Measurements from ENCODE around the gene ITPRID1.

ITPRID1 gene

GRCh38 chr7:31603046-31603445 is 89.2 kb downstream of the ITPRID1 start (continued):
- TF ChIP-seq, protein P1, sequence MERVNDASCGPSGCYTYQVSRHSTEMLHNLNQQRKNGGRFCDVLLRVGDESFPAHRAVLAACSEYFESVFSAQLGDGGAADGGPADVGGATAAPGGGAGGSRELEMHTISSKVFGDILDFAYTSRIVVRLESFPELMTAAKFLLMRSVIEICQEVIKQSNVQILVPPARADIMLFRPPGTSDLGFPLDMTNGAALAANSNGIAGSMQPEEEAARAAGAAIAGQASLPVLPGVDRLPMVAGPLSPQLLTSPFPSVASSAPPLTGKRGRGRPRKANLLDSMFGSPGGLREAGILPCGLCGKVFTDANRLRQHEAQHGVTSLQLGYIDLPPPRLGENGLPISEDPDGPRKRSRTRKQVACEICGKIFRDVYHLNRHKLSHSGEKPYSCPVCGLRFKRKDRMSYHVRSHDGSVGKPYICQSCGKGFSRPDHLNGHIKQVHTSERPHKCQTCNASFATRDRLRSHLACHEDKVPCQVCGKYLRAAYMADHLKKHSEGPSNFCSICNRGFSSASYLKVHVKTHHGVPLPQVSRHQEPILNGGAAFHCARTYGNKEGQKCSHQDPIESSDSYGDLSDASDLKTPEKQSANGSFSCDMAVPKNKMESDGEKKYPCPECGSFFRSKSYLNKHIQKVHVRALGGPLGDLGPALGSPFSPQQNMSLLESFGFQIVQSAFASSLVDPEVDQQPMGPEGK (CRISPR knock-in tag; IDR thresholded peaks at IDR 0.05; ENCODE audit: borderline replicate concordance): no peak
- no peak for TF ChIP-seq ESRRG (CRISPR knock-in tag; IDR thresholded peaks at IDR 0.05)

DNA sequence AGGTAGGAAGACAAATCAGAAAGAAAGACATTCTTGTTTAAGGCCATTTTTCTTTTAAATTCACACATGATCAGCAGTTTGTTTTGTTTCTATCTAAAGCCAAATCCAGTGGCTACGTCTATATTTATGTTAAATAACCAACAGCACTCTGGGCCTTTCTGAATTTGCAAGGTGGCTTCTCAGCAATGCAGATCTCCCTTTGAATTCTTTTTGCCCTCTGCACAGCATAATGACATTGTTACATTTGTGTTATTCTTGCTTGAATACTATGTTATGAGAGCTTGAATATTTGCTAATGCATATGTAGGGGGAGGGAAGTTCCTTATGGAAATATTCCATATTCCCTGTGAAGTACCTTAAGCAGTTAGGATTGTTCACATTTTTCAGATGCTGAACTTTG is 99.7 kb downstream of the ITPRID1 start:
- no peak for ATAC-seq
- TF ChIP-seq RARB (CRISPR knock-in tag; IDR thresholded peaks at IDR 0.05): no peak
- no peak for TF ChIP-seq ZNF8 (CRISPR knock-in tag; IDR thresholded peaks at IDR 0.05)

DNA sequence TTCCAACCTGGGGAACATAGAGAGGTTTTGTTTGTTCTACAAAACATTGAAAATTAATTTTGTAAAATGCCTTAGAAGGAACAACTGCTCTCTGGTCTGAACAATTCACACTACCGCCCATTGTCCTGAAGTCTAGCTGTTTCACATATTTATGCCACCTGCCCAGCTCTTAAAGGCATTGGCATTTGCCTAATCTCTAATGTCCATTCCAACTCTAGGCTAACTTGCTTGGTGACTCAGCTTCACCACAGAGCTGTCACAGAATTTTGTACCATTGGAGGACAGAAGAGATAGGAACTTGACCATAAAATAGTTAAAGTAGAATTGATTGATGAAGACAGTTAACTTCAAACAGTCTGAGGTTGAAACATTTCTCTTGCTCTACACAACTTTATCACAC is 119.6 kb downstream of the ITPRID1 start:
- ATAC-seq: peak; percentile 34; the same call in 1 of the 3 replicates

GRCh38 chr7:31633894-31634494 is 120.1 kb downstream of the ITPRID1 start:
- ATAC-seq: peak; percentile 98
- no peak for TF ChIP-seq ZNF565 (CRISPR knock-in tag; conservative IDR thresholded peaks at IDR 0.05; ENCODE audit: low read depth)
- no peak for TF ChIP-seq ISL1 (CRISPR knock-in tag; IDR thresholded peaks at IDR 0.05)
- TF ChIP-seq ZC3H10 (CRISPR knock-in tag; IDR thresholded peaks at IDR 0.05): no peak
- no peak for TF ChIP-seq ARNTL (CRISPR knock-in tag; IDR thresholded peaks at IDR 0.05; ENCODE audit: borderline replicate concordance, low read depth)
- TF ChIP-seq CREB5 (CRISPR knock-in tag; IDR thresholded peaks at IDR 0.05; ENCODE audit: low read depth): no peak
- no peak for TF ChIP-seq ZNF8 (CRISPR knock-in tag; IDR thresholded peaks at IDR 0.05)
- TF ChIP-seq TSHZ2 (CRISPR knock-in tag; IDR thresholded peaks at IDR 0.05): no peak

More for the DNA sequence above, 119.6 kb downstream of the ITPRID1 start:
- TF ChIP-seq TCF4 (CRISPR knock-in tag; IDR thresholded peaks at IDR 0.05; ENCODE audit: borderline replicate concordance): no peak
- TF ChIP-seq BACH2 (CRISPR knock-in tag; IDR thresholded peaks at IDR 0.05; ENCODE audit: borderline replicate concordance): no peak
- no peak for TF ChIP-seq CSRNP3 (CRISPR knock-in tag; IDR thresholded peaks at IDR 0.05)
- TF ChIP-seq POU6F1 (CRISPR knock-in tag; IDR thresholded peaks at IDR 0.05; ENCODE audit: borderline replicate concordance, low read depth): no peak
- no peak for TF ChIP-seq CREB5 (CRISPR knock-in tag; IDR thresholded peaks at IDR 0.05; ENCODE audit: low read depth)
- no peak for TF ChIP-seq ZNF8 (CRISPR knock-in tag; IDR thresholded peaks at IDR 0.05)
- no peak for TF ChIP-seq GLIS3 (CRISPR knock-in tag; IDR thresholded peaks at IDR 0.05)
- TF ChIP-seq, protein P1 (CRISPR knock-in tag; IDR thresholded peaks at IDR 0.05; ENCODE audit: borderline replicate concordance): no peak
